ENCODE data around the gene MRPL12.
A peak's percentile ranks its signal among the peaks of the same experiment; 100 is the strongest.

The MRPL12 gene

DNA sequence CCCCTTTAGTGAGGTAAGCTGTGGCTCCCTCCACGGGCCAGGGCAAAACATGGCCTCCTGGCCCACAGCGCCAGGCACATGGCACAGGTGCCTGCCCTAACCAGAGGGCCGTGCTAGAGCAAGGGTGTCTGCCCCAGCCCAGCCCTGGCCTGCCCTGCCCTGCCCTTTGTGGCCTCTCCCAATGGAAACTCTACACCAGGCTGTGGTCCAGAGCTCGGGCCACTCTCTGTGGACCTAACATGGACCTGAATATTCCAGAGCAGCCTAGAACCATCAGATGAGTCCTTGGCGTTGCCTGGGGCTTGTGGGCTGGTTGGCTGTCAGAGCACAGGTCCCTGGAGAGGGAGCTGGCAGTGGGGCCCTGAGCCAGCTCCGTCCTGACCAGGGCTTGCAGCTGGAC is 8.0 kb upstream of the MRPL12 start:
- TF ChIP-seq, protein P1, sequence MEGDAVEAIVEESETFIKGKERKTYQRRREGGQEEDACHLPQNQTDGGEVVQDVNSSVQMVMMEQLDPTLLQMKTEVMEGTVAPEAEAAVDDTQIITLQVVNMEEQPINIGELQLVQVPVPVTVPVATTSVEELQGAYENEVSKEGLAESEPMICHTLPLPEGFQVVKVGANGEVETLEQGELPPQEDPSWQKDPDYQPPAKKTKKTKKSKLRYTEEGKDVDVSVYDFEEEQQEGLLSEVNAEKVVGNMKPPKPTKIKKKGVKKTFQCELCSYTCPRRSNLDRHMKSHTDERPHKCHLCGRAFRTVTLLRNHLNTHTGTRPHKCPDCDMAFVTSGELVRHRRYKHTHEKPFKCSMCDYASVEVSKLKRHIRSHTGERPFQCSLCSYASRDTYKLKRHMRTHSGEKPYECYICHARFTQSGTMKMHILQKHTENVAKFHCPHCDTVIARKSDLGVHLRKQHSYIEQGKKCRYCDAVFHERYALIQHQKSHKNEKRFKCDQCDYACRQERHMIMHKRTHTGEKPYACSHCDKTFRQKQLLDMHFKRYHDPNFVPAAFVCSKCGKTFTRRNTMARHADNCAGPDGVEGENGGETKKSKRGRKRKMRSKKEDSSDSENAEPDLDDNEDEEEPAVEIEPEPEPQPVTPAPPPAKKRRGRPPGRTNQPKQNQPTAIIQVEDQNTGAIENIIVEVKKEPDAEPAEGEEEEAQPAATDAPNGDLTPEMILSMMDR (IDR thresholded peaks at IDR 0.05; ENCODE audit: low read depth, low read length): no peak
- no peak overlapping the region for H3K4me3 ChIP-seq (ENCODE audit: low read depth, low read length)

DNA sequence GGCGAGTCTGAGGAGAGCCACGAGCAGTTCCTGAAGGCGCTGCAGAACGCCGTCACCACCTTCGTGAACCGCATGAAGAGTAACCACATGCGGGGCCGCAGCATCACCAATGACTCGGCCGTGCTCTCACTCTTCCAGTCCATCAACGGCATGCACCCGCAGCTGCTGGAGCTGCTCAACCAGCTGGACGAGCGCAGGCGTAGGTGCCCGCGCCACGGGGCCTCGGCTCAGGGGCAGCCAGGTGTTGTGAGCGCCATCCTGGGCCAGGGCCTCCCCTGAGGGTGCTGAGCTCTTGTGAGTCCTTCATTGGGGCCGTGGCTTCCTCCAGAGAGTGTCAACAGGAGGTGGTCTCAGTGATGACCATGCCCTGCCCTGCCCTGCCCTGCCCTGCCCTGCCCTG is 7.4 kb upstream of the MRPL12 start:
- H3K4me3 ChIP-seq (ENCODE audit: low read depth, low read length): no peak overlapping the region
- TF ChIP-seq, protein P1 (IDR thresholded peaks at IDR 0.05; ENCODE audit: low read depth, low read length): no peak

DNA sequence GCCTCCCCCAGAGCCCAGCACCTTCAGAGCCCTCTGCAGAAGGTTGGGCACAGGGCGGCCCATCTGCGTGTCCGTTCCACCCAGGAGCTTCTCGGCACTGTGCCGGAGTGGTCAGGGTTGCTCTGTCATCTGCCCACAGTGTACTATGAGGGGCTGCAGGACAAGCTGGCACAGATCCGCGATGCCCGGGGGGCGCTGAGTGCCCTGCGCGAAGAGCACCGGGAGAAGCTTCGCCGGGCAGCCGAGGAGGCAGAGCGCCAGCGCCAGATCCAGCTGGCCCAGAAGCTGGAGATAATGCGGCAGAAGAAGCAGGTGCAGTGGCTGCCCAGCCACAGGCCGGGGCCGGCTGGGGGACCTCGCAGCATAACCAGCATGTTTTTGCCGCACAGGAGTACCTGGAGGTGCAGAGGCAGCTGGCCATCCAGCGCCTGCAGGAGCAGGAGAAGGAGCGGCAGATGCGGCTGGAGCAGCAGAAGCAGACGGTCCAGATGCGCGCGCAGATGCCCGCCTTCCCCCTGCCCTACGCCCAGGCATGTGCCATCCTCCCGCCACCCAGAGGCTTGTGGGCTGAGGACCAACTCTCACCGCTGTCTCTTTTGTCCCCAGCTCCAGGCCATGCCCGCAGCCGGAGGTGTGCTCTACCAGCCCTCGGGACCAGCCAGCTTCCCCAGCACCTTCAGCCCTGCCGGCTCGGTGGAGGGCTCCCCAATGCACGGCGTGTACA is 6.8 kb upstream of the MRPL12 start:
- no peak overlapping the region for H3K4me3 ChIP-seq (ENCODE audit: low read depth, low read length)
- TF ChIP-seq, protein P1 (IDR thresholded peaks at IDR 0.05; ENCODE audit: low read depth, low read length): no peak

DNA sequence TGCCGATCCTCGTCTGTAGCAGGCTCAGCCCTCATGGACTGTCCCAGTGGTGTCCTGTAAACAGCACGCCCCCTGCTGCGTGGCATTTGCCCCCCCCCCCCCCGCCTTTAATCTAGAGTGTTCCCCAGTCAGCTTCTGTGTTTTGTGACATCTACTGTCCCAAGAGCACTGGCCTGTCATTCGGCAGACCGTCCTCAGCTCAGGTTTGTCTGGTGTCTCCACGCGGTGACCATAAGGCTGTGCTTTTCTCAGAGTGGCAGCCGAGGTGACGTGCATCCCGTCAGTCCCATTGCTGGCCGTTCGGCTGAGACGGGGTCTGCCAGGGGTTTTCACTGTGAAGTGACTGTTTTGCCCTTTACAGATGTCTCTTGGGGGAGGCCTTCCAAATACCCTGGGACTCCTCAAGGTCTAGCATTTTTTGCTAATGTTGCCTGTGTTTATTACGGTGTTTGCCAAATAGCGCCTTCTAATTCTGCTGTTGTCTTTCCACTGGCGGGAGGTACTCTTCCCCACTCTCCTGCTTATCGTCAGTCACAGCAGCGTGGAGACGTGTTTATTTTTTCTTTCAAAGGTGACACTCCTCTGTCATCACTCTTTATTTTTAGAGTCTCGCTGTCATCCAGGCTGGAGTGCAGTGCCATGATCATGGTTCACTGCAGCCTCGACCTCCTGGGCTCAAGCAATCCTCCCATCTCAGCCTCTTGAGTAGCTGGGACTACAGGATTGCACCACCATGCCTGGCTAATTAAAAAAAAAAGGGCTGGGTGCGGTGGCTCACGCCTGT is 5.7 kb upstream of the MRPL12 start:
- TF ChIP-seq, protein P1 (IDR thresholded peaks at IDR 0.05; ENCODE audit: low read depth, low read length): no peak
- no peak overlapping the region for H3K4me3 ChIP-seq (ENCODE audit: low read depth, low read length)

DNA sequence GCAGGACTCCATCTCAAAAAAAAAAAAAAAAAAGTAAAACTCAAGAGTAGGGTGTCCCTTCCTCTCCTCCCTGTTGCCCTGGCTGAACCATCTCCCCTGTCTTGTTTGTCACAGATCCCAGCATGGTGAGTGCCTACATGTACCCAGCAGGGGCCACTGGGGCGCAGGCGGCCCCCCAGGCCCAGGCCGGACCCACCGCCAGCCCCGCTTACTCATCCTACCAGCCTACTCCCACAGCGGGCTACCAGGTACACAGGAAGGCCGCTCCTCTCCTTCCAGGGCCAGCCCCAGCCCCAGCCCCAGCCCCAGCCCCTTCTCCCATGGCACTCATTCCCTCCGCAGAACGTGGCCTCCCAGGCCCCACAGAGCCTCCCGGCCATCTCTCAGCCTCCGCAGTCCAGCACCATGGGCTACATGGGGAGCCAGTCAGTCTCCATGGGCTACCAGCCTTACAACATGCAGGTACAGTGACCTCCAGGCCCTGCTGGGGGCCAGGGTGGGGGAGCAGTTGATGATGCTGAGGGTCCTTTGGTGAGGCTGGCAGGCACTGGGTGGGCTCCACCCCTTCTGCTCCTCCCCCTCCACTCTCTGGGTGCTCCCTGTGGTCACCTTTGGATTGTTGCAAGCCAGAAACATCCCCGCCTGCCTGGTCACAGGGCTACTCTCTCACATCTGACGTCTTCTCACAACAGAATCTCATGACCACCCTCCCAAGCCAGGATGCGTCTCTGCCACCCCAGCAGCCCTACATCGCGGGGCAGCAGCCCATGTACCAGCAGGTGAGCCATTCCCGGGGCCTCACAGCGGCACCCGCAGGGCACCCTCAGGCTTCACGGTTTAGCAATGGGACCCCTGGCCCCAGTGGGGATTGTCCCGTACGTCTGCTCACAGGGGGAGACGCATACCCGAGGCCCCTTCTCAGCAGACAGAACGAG is 2.5 kb upstream of the MRPL12 start:
- H3K4me3 ChIP-seq (ENCODE audit: low read depth, low read length): no peak overlapping the region
- TF ChIP-seq, protein P1 (IDR thresholded peaks at IDR 0.05; ENCODE audit: low read depth, low read length): no peak

DNA sequence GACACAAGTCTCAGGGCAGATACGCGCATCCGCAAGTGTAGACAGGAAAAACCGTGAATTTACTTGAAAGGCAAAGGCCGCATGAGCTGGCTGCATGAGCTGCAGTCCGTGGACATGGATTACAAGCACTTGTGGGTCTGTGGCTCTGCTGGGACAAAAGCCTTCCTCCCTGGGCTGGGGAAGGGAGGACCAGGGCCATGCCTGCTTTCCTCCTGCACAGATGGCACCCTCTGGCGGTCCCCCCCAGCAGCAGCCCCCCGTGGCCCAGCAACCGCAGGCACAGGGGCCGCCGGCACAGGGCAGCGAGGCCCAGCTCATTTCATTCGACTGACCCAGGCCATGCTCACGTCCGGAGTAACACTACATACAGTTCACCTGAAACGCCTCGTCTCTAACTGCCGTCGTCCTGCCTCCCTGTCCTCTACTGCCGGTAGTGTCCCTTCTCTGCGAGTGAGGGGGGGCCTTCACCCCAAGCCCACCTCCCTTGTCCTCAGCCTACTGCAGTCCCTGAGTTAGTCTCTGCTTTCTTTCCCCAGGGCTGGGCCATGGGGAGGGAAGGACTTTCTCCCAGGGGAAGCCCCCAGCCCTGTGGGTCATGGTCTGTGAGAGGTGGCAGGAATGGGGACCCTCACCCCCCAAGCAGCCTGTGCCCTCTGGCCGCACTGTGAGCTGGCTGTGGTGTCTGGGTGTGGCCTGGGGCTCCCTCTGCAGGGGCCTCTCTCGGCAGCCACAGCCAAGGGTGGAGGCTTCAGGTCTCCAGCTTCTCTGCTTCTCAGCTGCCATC is 1.7 kb upstream of the MRPL12 start:
- TF ChIP-seq, protein P1 (IDR thresholded peaks at IDR 0.05; ENCODE audit: low read depth, low read length): no peak
- peak overlapping the region; percentile 93 for H3K4me3 ChIP-seq (ENCODE audit: low read depth, low read length)
